Stimulated activated naive CD8-positive, alpha-beta T cell treated with anti-CD3 and anti-CD28 coated beads, Interleukin-15, Interleukin-2, amounts not matched to agents 100 ng/mL and 50 ng/mL, for 24 hours (primary cell): ENCODE results near the gene KLF2.
"Not testable (repeated sequence)": the region's sequence is repeated elsewhere in the genome, so short reads cannot be mapped to it uniquely, and the experiment has no call there.

Experiments
- H3K27ac Mint-ChIP-seq: one replicate; pipeline ENCODE4 v1.8.0; 2021; ENCODE audit warnings: mild to moderate bottlenecking, mixed read lengths
- H3K27me3 Mint-ChIP-seq: one replicate; pipeline ENCODE4 v1.8.0; 2021; ENCODE audit warnings: mixed read lengths
- H3K36me3 Mint-ChIP-seq: one replicate; pipeline ENCODE4 v1.8.0; 2021; ENCODE audit warnings: low read depth, mixed read lengths
- H3K4me1 Mint-ChIP-seq: one replicate; pipeline ENCODE4 v1.8.0; 2021; ENCODE audit warnings: low read depth, mixed read lengths
- H3K4me3 Mint-ChIP-seq: one replicate; pipeline ENCODE4 v1.8.0; 2021; ENCODE audit warnings: mild to moderate bottlenecking, mixed read lengths
- H3K9me3 Mint-ChIP-seq: one replicate; pipeline ENCODE4 v1.8.0; 2021; ENCODE audit warnings: mixed read lengths

The KLF2 gene

GRCh38 chr19:16298334-16298733, 26.3 kb upstream of the KLF2 start:
- H3K4me3 Mint-ChIP-seq: no peak overlapping the region
- no peaks in the 10 kb centered on the region for H3K36me3 Mint-ChIP-seq
- no peaks in the 10 kb centered on the region for H3K27me3 Mint-ChIP-seq
- H3K4me1 Mint-ChIP-seq: no peaks in the 10 kb centered on the region
- no peak overlapping the region for H3K27ac Mint-ChIP-seq
- H3K9me3 Mint-ChIP-seq: no peaks in the 10 kb centered on the region

- Mint-ChIP-seq H3K27ac (no peak overlapping the region), H3K4me3 (no peak overlapping the region), H3K27me3 (no peaks in the 10 kb centered on the region), H3K36me3 (no peaks in the 10 kb centered on the region), H3K4me1 (no peaks in the 10 kb centered on the region), H3K9me3 (no peaks in the 10 kb centered on the region)
These were observed 22.5 kb upstream of the KLF2 start for GRCh38 chr19:16301999-16302694.

- Mint-ChIP-seq H3K27ac (no peak overlapping the region), H3K4me3 (no peak overlapping the region), H3K27me3 (no peaks in the 10 kb centered on the region), H3K9me3 (no peaks in the 10 kb centered on the region), H3K4me1 (no peaks in the 10 kb centered on the region), H3K36me3 (no peaks in the 10 kb centered on the region)
These were observed 20.9 kb upstream of the KLF2 start for GRCh38 chr19:16303755-16304154.

GRCh38 chr19:16304511-16304910, 20.1 kb upstream of the KLF2 start:
- not testable (repeated sequence) for H3K27me3 Mint-ChIP-seq, H3K9me3 Mint-ChIP-seq, H3K4me3 Mint-ChIP-seq, H3K27ac Mint-ChIP-seq, H3K36me3 Mint-ChIP-seq, H3K4me1 Mint-ChIP-seq

DNA sequence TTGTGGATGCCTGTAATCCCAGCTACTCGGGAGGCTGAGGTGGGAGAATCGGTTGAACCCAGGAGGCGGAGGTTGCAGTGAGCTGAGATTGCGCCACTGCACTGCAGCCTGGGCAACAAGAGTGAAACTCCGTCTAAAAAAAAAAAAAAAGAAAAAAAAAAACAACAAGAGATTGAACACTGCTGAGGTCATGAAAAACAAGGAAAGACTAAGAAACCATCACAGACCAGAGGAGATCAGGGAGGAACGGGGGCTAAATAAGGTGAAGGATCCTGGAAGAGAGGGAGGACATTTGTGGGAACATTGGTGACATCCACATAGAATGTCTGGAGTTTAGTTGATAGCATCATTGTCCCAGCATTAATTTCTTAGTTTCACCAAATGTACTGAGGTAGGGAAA, 19.6 kb upstream of the KLF2 start:
- H3K9me3 Mint-ChIP-seq, H3K27ac Mint-ChIP-seq, H3K36me3 Mint-ChIP-seq, H3K4me3 Mint-ChIP-seq, H3K27me3 Mint-ChIP-seq, H3K4me1 Mint-ChIP-seq: not testable (repeated sequence)

GRCh38 chr19:16306728-16307402, 17.8 kb upstream of the KLF2 start:
- no peaks in the 10 kb centered on the region for H3K9me3 Mint-ChIP-seq
- H3K36me3 Mint-ChIP-seq: no peaks in the 10 kb centered on the region
- H3K4me3 Mint-ChIP-seq: no peak overlapping the region
- H3K27ac Mint-ChIP-seq: no peak overlapping the region
- H3K4me1 Mint-ChIP-seq: no peaks in the 10 kb centered on the region
- no peaks in the 10 kb centered on the region for H3K27me3 Mint-ChIP-seq

DNA sequence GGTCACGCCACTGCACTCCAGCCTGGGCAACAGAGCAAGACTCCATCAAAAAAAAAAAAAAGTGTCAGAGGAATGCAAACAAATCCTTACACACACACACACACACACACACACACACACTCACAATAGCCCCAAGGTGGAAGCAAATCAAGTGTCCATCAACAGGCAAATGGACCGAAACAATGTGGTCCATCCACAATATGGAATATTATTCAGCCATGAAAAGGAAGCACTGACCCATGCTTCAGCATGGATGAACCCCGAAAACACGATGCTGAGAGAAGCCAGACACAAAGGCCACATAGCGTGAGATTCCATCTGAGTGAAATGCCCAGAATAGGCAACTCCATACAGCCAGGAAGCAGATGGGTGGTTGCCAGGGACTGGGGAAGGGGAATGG, 16.5 kb upstream of the KLF2 start:
- Mint-ChIP-seq H3K4me1 (no peaks in the 10 kb centered on the region), H3K27ac (no peak overlapping the region), H3K27me3 (no peaks in the 10 kb centered on the region), H3K9me3 (no peaks in the 10 kb centered on the region), H3K4me3 (no peak overlapping the region), H3K36me3 (no peaks in the 10 kb centered on the region)

DNA sequence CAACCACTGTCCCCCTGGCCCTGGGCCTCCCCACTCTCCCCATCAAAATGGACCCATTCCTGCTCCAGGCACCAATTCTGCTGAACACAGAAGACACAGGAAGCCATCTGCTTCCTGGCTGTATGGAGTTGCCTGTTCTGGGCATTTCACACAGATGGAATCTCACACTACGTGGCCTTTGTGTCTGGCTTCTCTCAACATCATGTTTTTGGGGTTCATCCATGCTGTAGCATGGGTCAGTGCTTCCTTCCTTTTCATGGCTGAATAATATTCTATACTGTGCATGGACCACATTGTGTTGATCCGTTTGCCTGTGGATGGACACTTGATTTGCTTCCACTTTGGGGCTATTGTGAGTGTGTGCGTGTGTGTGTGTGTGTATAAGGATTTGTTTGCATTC, 15.0 kb upstream of the KLF2 start:
- Mint-ChIP-seq H3K27ac (no peak overlapping the region), H3K4me3 (no peak overlapping the region), H3K36me3 (no peaks in the 10 kb centered on the region), H3K27me3 (no peaks in the 10 kb centered on the region), H3K4me1 (no peaks in the 10 kb centered on the region), H3K9me3 (no peaks in the 10 kb centered on the region)

DNA sequence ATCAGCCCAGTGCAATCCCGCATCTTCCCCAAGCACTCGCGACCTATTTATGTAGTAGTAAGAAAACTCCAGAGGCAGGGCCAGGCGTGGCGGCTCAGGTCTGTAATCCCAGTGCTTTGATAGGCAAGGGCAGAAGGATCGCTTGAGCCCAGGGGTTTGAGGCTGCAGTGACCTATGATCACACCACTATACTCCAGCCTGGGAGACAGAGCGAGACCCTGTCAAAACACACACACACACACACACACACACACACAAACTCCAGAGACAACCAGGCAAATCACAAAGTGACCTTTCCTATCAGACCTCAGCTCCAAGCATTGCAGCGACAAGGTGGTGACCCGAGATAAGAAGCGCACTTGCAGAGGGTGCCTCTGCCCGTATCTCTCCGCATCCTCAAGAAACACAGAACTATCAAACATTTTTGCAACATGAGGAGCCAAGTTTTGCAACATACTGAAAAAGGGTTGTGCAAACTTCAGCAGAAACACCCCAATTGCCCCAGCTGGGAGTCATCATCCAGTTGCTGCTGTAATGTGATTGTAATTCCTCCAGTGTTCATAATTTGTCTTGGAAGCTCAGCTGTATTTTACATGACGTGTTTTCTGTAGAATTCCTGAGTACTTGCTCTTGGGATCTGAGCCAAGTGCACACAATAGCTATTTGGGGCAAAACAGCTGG, 8.7 kb upstream of the KLF2 start:
- Mint-ChIP-seq H3K4me1 (peaks cover 15% of the 10 kb centered on the region), H3K27me3 (peaks cover 8% of the 10 kb centered on the region), H3K36me3 (peaks cover 3% of the 10 kb centered on the region), H3K9me3 (no peaks in the 10 kb centered on the region), H3K27ac (no peak overlapping the region), H3K4me3 (no peak overlapping the region)

- Mint-ChIP-seq H3K4me1 (peaks cover 19% of the 10 kb centered on the region), H3K36me3 (peaks cover 3% of the 10 kb centered on the region), H3K4me3 (no peak overlapping the region), H3K27ac (no peak overlapping the region), H3K9me3 (no peaks in the 10 kb centered on the region), H3K27me3 (peaks cover 8% of the 10 kb centered on the region)
These were observed 8.1 kb upstream of the KLF2 start for GRCh38 chr19:16316506-16316882.

GRCh38 chr19:16319481-16319880, 5.1 kb upstream of the KLF2 start:
- Mint-ChIP-seq H3K27me3 (peaks cover 16% of the 10 kb centered on the region), H3K36me3 (peaks cover 3% of the 10 kb centered on the region), H3K9me3 (no peaks in the 10 kb centered on the region), H3K4me1 (peaks cover 35% of the 10 kb centered on the region), H3K27ac (no peak overlapping the region), H3K4me3 (no peak overlapping the region)

- H3K27ac Mint-ChIP-seq: no peak overlapping the region
- peaks cover 3% of the 10 kb centered on the region for H3K36me3 Mint-ChIP-seq
- H3K4me1 Mint-ChIP-seq: peaks cover 38% of the 10 kb centered on the region
- H3K27me3 Mint-ChIP-seq: peaks cover 19% of the 10 kb centered on the region
- H3K9me3 Mint-ChIP-seq: no peaks in the 10 kb centered on the region
- no peak overlapping the region for H3K4me3 Mint-ChIP-seq
These were observed 3.6 kb upstream of the KLF2 start for GRCh38 chr19:16320987-16321386.

GRCh38 chr19:16325161-16325527, 518 bp downstream of the KLF2 start:
- H3K9me3 Mint-ChIP-seq: no peaks in the 10 kb centered on the region
- H3K4me3 Mint-ChIP-seq: peak overlapping the region; percentile 35
- peaks cover 9% of the 10 kb centered on the region for H3K36me3 Mint-ChIP-seq
- H3K4me1 Mint-ChIP-seq: peaks cover 70% of the 10 kb centered on the region
- no peak overlapping the region for H3K27ac Mint-ChIP-seq
- peaks cover 40% of the 10 kb centered on the region for H3K27me3 Mint-ChIP-seq

- Mint-ChIP-seq H3K27ac (no peak overlapping the region), H3K27me3 (peaks cover 37% of the 10 kb centered on the region), H3K36me3 (peaks cover 9% of the 10 kb centered on the region), H3K4me3 (peak overlapping the region; percentile 79), H3K9me3 (no peaks in the 10 kb centered on the region), H3K4me1 (peaks cover 70% of the 10 kb centered on the region)
These were observed 1.2 kb downstream of the KLF2 start for GRCh38 chr19:16325641-16326400.
